Measurements from ENCODE around the gene NFIB.
A peak's percentile ranks its signal among the peaks of the same experiment; 100 is the strongest.

NFIB gene

DNA sequence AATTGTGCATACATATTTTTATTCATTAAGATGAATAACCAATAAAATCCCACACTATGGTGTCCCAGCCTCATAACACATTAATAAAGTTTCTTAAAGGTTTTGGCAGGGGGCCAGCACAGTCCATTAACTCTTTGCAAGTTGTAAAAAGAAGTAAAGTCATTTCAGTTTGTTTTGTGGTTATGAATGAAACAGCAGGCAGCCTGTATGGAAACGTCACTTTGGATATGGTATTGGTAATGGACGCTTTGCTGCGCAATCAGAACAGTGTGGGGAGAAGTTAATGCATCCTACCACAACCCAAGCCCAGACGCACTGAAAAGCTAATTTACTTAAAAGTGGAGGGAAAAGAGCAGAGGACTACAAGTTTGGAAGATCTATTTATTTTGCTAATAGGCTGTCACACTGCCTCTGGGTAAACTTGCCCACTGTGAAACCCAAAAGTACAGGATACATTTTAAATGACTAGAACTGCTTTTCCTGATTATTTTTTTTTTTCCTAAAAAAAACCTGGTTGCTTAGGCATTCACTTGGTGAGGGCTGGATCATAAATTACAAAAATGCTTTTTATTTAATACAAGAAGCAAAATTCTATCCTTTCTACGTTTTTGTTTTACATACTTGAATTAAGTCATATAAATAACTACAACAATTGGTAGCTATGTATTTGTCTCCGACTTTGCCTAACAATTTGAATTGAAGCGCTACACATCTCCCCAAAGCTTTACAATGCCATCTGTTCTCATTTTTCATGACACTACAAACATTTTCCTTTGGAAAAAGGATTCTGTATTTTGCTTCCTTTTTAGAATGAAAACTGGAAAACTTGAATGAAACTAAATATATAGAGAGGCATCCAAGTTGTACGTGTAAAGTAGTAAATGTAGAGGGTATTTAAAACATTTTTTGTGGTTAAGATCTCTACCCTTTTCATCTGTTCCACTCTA is 104.3 kb downstream of the NFIB start:
- DNase-seq, result peak; percentile 2

DNA sequence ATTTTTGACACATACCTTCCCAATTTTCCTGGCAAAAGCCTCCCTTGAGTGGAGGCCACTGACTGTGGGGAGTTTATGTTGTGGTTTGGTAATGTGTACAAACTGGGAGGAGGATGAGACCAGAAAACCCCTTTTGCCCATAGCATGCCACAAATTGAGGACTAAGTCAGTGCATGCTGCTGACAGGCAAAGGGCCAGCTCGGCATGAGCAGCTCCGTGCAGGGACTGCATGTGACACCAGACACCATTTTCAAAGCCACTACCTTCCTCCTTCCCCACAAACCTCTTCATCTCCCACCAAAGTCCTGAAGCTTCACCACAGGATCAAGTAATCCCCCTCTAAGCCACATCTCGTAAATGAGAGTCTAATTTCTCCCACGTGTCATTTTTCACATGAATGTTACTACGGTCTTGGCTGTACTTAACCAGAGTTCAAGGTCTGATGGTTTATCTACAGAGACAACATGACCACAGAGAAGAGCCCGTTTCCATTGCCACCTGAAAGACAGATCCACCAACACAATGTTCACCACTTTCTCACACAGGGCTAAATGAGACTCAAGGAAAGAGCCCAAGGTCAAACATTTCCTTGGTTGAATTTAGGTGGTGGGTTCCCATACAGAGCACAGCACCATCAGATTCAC is 106.5 kb downstream of the NFIB start:
- DNase-seq, result no peak

DNA sequence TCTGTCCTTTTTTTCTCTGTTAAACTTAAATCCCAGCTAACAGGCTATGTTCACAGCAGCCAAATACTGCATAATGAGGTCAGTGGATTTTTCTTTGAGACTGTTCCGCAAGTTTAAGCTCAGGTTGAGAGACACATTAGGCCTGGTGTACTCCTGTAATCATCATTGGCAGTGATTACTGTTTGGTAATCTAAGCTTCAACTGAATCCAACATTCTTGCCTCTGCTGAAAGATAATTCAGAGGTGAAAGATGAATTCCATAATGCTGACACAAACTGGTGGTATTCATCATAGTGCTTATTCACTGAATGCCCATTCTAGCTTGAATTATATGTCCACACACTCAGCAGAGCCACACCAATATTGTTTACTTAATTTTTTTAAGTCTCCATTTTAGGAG is 108.5 kb downstream of the NFIB start:
- DNase-seq, result no peak

DNA sequence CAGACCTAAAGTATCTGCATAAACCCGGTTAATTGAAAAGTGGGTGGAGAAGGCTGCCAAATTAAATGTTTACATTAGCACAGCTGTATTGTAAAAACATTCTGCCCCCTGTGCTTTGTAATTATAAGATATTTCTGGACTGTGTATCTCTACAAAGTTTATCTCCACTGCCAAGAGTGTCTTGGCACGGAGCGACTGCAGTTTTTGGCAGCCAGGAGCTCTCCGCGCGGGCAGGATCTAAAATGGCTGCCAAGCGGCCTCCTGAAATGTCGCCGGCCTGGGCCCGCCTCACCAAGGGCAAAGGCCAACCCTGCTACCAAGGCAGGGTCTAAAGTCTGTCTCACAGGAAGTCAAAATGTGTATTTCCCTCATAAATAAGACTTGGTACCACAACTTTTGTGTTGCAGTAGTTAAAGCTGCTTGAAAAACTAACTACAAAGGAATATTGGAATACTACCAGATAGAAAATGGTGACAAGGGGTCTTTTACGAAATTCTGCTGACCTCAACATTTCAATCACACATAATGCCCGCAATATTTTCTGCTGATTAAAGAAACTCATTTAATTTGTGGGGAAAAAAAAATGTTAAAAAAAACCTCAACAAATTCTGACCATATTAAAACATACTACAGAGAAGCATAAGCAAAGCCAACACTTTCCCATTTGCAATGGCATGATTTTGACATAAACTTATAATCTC is 110.4 kb downstream of the NFIB start:
- DNase-seq, result no peak

DNA sequence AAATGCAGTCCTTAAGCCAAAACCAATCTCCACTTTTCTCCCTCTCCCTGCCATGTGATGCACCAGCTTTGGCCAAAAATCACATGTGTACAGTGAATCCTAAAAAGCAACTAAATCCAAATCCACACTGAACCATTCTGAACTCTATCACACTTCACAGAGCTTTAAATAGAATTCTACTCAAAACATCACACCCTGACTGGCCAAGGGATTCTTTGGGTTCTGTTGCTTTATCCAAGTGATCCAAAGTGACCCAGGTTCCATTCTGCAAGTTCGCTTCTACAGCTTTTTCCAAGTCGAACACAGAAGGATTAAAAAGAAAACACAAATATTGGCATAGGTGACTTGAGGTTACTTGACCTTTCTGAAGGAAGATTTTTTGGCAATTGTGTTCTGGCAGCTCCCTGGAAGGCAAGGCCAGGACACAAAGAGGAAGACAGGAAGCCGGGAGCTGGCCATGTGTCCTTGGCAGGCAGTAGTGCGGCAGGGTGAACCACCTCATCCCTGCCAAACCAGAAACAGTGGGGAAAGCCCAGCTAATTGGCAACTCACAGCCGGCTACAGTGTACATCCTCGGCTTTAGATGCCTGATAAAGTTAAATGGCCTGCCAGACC is 115.0 kb downstream of the NFIB start:
- DNase-seq, result no peak

DNA sequence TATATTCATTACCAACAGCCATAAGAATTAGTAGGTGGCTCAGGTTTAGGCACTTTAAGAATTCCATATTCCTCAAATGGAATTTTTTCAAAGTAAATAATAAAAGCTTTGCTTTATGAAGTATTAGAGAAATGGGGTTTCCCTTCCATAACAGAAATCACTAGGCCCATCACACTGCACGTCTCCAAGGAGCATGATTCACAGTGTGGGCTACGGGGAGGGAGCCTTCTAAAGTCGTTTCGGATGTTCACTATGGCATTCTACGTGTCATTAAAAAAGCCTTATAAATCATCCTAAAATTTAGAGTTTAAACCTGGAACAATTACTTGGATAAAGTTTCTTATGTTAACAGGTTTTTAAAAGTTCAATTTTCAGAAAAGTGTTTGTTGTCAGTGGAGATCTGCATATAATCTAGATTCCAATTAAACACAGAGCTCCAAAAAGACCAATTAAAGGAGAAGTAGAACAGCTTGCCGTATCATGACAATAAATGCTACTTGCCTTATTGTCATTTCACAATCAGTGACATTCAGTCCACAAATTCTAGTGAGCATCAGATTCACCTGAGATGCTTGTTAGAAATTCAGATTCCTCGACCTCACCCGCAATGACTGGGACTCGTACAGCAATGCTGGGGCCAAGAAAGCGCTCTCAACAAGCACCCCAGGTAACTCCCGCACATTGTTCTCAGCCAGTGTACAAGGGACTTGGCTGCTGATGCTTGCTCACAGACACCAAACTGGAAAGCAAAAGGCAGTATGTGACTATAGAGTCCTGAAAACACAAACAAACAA is 115.7 kb downstream of the NFIB start:
- DNase-seq, result no peak

DNA sequence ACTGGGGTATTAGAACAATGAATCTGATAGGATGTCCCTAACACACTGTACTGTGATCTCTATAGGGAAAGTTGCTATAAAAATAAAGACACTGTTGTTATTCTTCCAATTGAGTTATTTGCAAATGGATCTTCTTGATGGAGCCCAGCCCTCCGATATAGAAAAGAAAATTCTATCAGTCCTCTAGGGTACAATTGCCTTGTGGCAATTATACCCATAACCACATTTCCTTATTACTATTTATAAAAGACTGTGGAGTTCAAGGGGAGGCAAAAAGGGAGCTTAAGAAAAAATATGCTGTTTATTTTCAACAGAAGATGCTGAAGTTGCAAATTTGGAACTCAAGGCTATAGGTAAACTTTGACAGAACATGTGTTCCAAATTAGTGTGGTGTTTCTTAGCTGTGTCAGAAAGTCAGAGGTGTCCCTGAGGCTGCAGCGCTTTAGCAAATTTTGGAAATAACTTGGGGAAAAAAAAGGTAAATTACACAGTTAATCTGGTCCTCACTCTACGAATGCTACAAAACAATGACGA is 116.5 kb downstream of the NFIB start:
- no peak for DNase-seq

DNA sequence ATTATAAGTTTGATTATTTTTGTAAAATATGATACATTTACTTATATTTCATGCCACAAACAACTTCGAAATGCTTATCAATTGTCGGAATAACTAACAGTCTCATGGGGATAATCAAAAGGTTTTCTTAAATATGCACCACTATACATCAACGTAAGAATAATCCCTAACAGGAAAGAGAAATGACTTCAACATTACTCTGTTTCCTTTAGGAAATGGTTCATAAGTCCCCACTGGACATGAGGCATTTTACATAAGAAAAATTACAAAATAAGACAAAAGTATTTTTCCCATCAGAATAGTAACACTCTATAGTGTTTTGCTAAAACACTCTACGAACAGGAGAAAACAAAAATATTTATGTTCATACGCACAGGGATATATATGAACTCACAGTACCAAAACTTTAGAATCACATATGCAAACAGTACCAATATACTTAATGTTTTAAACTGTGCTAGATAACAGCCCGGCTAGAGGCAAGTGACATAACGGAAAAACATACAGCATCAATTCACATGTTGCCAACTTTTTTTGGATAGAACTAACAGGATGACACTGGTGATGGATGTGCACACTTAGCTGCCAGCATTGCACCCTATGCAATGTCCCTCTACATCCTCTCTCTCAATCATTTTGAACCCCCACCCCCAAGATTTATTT is 120.5 kb downstream of the NFIB start:
- no peak for DNase-seq

DNA sequence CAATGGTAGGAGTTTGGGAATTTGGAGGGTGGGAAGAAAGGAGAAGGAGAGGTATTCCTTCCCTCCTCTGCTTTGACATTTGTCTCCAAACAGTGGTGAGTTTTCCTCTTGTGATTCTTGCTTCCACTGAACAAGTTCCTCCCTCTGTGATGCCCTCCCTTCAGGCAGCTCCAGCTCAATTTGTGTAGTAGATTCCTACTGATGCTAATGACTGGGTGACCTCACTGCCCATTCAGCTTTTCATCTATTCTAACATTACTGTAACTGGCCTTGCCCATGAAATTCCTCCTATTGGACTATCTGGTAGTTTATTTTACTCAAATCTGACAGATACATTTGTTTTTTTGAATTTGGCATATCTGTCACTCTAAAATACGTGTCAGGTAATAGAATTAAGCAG is 121.4 kb downstream of the NFIB start:
- no peak for DNase-seq

DNA sequence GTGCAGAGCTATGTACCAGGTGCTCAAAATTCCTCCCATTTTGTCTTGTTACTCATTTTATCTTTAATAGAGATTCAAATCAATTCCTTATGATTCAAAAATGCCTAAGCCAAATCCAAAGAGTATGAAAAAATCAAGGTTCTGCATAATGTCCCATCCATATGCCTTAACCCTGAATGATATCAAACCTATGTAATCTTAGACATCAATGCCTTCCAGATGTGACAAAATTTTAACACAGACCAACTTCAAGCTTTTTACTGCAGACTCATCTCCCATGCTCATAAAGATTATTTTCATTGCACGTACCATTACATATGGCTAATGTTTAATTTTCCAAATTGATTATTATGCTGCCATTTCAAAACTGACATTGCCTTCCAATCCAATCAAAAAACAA is 122.4 kb downstream of the NFIB start:
- no peak for DNase-seq

DNA sequence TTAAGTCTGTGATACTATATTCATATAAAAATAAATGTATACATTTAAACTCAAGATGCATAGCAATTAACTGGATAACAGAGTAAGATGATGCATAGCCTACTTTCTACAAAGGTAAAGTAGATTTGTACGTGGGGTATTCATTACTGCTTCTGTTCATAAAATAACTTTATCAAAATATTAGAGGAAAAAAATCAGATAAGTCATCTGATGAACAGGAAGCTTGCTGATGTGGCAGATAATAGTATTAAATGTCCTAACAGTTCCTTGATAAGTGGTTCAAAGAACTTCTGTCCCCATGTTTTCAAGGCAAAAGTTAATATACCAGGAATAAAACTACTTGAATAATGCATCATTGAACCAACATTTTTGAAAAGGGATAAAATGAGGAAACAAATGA is 123.7 kb downstream of the NFIB start:
- DNase-seq, result no peak

DNA sequence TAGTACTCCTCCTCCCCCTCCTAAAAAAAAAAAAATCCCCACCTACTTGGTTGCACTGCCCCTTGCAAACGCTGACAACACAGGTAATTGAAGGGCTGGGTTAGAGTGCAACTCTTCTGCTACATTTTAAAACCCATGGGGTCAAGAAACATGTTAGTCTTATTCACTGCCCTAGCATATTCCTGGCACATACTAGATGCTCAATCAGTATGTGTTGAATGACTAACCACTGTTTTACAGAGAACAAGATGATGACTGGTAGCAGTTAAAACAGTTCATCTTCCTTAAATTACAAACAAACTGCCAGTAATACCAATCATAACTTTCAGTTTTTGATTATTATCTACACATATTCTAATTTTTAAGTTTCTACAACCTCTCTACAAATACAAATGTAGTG is 124.4 kb downstream of the NFIB start:
- DNase-seq, result no peak

DNA sequence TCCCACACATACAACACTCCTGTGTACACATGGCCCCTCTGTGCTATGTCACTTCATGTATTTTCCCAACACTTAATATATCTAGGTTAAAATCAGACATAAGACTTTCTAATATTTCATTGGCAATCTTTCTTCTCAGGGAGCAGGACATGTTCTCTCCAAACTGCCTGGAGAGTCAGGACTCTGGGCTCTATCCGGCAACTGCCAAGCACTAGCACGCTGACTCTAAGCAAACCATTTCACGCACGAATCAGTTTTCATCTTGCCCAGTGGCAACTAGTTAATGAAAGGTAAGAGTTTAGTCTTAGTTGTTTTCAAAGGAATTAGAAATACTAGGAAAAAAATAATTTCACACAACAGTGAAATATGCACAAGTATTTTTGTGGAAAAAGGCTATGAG is 124.8 kb downstream of the NFIB start:
- no peak for DNase-seq

DNA sequence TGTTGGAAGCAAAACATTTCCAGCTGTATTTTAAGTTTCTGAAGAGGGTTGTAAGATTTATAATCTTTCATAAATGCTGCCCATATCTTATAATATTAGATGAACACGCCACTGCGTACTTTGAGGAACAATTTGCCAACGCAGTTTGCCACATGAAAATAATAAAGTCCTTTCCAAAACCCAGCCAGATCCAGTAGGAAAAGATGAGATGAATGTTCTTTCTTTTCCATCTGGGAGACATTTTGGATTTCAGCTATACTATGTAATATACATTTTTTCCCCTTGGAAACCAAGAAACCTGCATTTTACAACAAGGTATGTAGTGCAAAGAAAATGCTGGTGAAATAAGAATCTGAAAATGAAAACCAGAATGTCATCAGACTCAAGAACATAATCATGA is 125.4 kb downstream of the NFIB start:
- DNase-seq, result no peak

DNA sequence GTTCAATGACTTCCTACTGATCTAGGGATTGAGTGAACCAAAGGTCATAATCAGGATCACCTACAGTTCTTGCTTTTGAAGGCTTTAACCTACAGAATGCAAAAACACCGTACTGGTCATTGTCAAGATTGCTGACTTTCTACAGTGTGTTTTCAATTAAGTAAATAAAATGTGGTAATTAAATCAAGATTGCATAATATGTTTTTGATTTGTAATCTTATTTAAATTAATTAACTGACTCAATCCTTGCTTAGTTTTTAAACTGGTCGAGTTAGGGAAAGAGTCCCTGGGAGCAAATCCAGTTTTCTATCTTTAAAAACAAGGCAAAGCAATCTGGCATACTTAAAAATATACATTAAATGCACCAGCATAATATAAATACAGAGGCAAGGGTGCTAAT is 125.9 kb downstream of the NFIB start:
- no peak for DNase-seq

DNA sequence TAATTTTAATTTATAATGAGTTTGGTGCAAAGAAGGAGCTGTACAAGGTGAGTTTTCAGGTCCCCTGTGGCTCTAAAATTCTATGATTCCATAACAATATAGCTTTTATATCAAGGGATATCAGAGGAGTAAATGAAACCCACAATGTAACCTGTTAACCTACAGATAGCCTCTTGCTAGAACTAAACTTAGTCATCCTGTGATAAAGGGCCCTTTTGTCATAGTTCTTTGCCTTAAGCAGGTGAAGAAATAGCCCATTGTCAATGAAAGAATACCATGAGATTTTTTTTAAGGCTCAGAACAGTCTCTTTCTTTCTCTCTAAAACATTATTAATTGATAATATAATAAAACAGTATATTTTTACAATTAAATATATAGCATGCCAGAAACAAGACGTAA is 127.8 kb downstream of the NFIB start:
- no peak for DNase-seq

DNA sequence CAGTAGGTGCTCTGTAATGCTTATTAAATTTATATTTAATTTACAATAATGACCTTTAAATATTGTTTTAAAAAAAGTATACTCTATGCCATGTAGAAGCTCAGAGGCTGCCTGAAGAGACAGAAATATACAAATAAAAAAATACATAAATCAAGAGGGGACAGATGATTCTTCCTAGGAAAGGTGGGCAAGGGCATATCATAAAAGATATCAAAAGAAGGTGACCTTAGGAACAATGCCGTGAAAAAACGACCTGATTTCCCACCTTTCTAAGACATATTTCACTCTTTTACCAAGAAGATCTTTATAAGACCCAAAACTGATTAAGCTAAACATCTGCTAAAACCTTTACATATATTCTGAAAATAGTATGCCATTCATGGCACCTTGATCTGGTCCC is 128.9 kb downstream of the NFIB start:
- DNase-seq, result no peak

DNA sequence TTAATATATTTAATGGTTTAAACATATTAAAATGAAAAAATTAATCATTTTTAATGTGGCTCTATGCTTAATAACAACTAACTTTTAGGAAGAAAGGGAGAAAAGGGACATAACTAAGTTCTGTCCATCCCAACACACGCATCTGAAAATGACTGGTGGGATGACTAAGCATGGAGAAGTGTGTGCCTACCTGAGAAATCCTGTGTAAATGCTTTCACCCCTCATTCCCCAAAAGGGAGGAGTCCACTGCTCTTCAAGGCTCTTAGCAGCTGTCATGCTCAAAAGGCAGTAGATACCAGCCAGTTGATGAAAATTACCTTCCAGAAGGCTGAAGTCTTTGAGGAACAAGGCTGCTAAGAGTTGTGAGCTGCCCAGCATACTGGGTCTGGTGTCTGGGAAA is 130.9 kb downstream of the NFIB start:
- DNase-seq, result no peak

DNA sequence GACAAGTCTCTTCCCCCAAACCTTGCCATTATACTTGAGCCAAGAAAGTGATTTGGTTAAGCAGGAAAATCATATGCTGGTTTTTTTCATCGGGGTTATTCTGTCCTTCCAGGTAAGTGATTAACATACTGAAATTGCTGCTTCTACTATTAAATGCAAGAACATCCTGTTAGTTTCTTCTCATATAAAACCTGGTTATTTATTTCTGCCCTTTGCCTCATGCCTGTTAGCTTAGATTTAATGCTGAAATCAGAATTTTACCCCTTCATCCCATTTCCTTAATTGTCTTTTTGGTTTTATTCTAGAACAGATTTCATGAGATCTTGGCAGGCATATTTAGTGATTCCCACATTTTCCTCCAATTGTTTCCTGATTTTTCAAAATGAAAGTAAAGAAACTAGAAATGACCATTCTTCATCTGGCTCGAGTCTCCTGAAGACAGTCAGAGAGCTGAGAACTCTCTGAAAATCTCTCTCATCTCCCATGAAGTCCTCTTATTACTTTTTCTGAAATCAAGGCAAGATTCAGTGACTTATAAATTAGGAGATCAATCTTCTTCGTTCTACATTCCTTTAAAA is 132.9 kb downstream of the NFIB start:
- DNase-seq, result no peak

DNA sequence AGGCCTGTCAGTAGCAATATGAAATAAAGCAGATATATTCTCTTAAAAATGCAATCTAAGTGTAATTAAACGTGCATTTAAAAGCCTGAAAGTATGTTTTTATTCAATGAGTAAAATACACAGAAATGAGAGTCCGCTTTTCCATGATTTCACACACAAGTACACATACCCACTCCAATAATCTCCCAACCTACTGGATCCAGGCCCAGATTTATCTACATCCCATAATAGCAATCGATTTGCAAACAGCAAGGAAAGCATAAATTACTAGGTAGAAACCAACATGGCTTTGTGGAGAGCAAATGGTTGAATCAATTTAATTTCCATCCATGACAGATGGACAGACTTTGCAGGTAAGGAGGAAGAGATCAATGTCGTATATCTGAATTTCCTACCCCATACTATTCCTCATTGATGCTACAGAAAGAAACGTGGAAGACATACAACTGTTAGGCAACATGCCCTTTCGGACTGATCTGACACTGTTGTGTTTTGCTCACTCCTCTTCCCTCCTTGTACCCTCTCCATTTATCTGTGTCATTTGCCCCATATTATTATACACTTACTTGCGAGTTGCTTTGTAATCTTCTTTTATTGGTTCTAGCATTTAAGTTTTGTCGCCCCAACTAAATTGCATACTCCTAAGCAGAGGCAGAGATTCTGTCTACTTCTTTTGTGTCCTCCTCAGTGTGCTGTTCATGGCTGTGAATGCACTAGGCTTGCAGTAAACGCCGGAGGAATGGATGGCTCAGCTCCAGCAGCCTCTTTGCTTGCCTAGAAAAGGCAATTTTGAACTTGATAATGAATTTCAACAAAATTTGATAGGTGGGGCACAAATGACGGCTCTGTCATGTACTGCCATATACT is 133.6 kb downstream of the NFIB start:
- DNase-seq, result no peak

Data from activated CD4-positive, alpha-beta T cell treated with anti-CD3 and anti-CD28 coated beads for 48 hours (primary cell).